ENCODE data around the gene PAGE2B.
"Not testable (repeated sequence)": the region's sequence is repeated elsewhere in the genome, so short reads cannot be mapped to it uniquely, and the experiment has no call there.

PAGE2B gene

GRCh38 chrX:55111578-55112254, 36.9 kb downstream of the PAGE2B start:
- no peak for DNase-seq

GRCh38 chrX:55116589-55116988, 41.8 kb downstream of the PAGE2B start:
- not testable (repeated sequence) for DNase-seq

GRCh38 chrX:55118574-55118973, 43.7 kb downstream of the PAGE2B start:
- DNase-seq, result no peak

GRCh38 chrX:55119271-55119670, 44.4 kb downstream of the PAGE2B start:
- DNase-seq, result no peak

GRCh38 chrX:55119712-55120111, 44.9 kb downstream of the PAGE2B start:
- no peak for DNase-seq

- DNase-seq, result no peak
Observed at GRCh38 chrX:55120761-55121358, 46.0 kb downstream of the PAGE2B start.

GRCh38 chrX:55123900-55124299, 49.1 kb downstream of the PAGE2B start:
- no peak for DNase-seq

GRCh38 chrX:55127692-55128091, 52.9 kb downstream of the PAGE2B start:
- DNase-seq, result peak; percentile 73

Data from MV-4-11 (cell line).